ENCODE results near the gene CACHD1.

DNA sequence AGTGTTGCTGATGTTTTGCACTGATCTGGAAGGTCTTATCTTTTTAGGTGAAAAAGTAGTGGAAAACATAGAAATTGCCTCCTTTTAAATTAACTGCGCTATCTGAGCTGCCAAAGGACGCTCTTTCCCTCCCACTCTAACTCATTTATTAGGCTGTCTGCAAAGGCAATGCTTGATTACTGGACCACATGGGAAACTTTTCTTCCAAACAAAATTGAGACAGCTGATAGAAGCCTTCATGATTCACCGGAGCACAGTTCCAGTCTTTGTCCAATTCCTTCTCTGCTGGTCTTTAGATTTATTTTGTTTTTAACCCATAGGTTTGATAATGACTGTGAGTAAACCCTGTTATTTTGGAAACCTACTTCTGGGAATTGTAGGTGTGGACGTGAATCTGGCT is 181.9 kb downstream of the CACHD1 start:
- TF ChIP-seq, protein P1, sequence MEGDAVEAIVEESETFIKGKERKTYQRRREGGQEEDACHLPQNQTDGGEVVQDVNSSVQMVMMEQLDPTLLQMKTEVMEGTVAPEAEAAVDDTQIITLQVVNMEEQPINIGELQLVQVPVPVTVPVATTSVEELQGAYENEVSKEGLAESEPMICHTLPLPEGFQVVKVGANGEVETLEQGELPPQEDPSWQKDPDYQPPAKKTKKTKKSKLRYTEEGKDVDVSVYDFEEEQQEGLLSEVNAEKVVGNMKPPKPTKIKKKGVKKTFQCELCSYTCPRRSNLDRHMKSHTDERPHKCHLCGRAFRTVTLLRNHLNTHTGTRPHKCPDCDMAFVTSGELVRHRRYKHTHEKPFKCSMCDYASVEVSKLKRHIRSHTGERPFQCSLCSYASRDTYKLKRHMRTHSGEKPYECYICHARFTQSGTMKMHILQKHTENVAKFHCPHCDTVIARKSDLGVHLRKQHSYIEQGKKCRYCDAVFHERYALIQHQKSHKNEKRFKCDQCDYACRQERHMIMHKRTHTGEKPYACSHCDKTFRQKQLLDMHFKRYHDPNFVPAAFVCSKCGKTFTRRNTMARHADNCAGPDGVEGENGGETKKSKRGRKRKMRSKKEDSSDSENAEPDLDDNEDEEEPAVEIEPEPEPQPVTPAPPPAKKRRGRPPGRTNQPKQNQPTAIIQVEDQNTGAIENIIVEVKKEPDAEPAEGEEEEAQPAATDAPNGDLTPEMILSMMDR (IDR thresholded peaks at IDR 0.05; ENCODE audit: insufficient read depth, low read length, poor library complexity, severe bottlenecking) = no peak
- TF ChIP-seq EZH2phosphoT487 (conservative IDR thresholded peaks at IDR 0.05; ENCODE audit: low read length) = no peak

All from SU-DHL-6 (cell line).